ENCODE measurements around the gene OLA1. TPM values are rescaled to one million over a fixed set of nuclear protein-coding genes. Genes with fewer than 3 reads are reported as not detected.

The OLA1 gene
- polyA plus RNA-seq, 1 donor from 2014 or later, result 134 TPM

DNA sequence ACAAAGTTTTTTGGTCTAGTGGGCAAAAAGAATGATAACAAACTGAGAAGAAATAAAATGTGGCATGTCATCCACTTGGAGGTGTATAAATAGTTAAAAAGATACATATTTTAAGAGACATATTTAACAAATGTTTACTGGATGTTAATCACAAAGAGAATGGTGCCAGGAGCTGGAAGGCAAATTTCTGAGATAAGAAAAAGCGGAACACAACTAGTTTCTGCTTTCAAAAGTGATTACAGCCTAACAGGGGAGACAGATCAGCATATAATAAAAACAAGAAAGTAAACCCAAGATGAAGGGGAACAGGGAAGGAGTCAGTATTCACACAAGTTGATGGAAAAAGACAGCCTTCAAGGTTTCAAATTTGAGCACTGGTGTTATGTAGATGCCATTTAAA, 91.3 kb downstream of the OLA1 start:
- H3K9me2 ChIP-seq (ENCODE audit: insufficient read depth, low read length), result no peaks in the 10 kb centered on the region
- no peaks in the 10 kb centered on the region for H3K9me3 ChIP-seq (ENCODE audit: low read length)
- H3K9ac ChIP-seq (ENCODE audit: low read length), result no peak overlapping the region
- H4K20me1 ChIP-seq (ENCODE audit: insufficient read depth), result no peaks in the 10 kb centered on the region
- H3K27ac ChIP-seq (ENCODE audit: low read length), result no peak overlapping the region
- H3K4me3 ChIP-seq (ENCODE audit: low read length), result no peak overlapping the region
- TF ChIP-seq MXI1 (conservative IDR thresholded peaks at IDR 0.05; ENCODE audit: poor library complexity, severe bottlenecking) (no peak), EZH2 (IDR thresholded peaks at IDR 0.05; ENCODE audit: borderline replicate concordance, insufficient read depth, low read length, poor library complexity, severe bottlenecking) (no peak), RAD21 (conservative IDR thresholded peaks at IDR 0.05) (no peak), POLR2AphosphoS5 (IDR thresholded peaks at IDR 0.05) (no peak)
- H3K27me3 ChIP-seq (ENCODE audit: insufficient read depth, low read depth, low read length), result no peaks in the 10 kb centered on the region
- H2AFZ ChIP-seq (ENCODE audit: low read depth, low read length), result no peak overlapping the region
- H3F3A ChIP-seq (ENCODE audit: insufficient read depth, low read length, poor library complexity, severe bottlenecking), result no peaks in the 10 kb centered on the region
- no peak overlapping the region for H3K4me2 ChIP-seq (ENCODE audit: low read length)
- peaks cover 14% of the 10 kb centered on the region for H3K79me2 ChIP-seq (replicated peaks; ENCODE audit: insufficient read depth, low read length)
- H3K36me3 ChIP-seq (ENCODE audit: insufficient read depth, low read length), result no peaks in the 10 kb centered on the region

DNA sequence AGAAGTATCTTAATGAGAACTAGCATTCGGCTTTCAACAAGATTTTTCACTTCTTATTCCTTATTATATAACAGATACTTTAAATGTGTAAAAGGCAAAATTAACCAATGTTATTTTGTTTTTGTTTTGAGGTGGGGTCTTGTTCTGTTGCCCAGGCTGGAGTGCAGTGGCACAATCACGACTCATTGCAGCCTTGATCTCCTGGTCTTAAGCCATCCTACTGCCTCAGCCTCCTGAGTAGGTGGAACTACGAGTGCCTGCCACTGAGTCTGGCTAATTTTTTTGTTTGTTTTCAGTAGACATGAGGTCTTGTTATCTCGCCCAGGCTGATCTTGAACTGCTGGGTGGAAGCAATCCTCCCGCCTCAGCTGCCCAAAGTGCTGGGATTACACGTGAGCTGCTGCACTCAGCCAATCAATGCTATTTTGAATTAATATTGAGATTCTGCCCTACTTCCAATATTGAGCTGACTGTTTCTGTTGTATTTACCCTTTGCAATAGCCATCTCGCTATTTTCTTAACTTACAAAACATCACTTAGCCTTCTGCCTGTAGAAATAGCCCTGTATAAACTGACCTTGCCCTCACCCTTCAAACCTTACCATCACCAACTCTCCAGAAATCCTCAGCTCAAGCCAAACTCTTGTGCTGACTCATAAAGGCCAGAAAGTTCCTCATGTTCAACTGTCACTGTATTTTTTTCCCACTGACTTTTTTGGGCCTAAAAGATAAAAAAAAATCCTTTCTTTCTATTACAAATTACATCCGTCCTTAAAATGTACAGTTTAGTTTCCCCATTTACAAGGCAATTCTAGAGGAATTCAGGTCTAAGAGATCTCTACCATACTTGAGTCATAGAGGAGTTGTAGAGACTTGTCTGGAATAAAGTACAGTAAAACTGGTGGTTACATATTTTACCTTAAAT, 94.3 kb downstream of the OLA1 start:
- no peaks in the 10 kb centered on the region for H3K9me3 ChIP-seq (ENCODE audit: low read length)
- peaks cover 13% of the 10 kb centered on the region for H3K79me2 ChIP-seq (replicated peaks; ENCODE audit: insufficient read depth, low read length)
- no peak overlapping the region for H2AFZ ChIP-seq (ENCODE audit: low read depth, low read length)
- H3K9ac ChIP-seq (ENCODE audit: low read length), result no peak overlapping the region
- TF ChIP-seq SMC3 (conservative IDR thresholded peaks at IDR 0.05; ENCODE audit: poor library complexity), result no peak
- TF ChIP-seq, protein P1, sequence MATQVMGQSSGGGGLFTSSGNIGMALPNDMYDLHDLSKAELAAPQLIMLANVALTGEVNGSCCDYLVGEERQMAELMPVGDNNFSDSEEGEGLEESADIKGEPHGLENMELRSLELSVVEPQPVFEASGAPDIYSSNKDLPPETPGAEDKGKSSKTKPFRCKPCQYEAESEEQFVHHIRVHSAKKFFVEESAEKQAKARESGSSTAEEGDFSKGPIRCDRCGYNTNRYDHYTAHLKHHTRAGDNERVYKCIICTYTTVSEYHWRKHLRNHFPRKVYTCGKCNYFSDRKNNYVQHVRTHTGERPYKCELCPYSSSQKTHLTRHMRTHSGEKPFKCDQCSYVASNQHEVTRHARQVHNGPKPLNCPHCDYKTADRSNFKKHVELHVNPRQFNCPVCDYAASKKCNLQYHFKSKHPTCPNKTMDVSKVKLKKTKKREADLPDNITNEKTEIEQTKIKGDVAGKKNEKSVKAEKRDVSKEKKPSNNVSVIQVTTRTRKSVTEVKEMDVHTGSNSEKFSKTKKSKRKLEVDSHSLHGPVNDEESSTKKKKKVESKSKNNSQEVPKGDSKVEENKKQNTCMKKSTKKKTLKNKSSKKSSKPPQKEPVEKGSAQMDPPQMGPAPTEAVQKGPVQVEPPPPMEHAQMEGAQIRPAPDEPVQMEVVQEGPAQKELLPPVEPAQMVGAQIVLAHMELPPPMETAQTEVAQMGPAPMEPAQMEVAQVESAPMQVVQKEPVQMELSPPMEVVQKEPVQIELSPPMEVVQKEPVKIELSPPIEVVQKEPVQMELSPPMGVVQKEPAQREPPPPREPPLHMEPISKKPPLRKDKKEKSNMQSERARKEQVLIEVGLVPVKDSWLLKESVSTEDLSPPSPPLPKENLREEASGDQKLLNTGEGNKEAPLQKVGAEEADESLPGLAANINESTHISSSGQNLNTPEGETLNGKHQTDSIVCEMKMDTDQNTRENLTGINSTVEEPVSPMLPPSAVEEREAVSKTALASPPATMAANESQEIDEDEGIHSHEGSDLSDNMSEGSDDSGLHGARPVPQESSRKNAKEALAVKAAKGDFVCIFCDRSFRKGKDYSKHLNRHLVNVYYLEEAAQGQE (IDR thresholded peaks at IDR 0.05; ENCODE audit: borderline replicate concordance), result no peak
- TF ChIP-seq EP300 (conservative IDR thresholded peaks at IDR 0.05; ENCODE audit: poor library complexity, severe bottlenecking), result no peak
- no peak for TF ChIP-seq TAF1 (IDR thresholded peaks at IDR 0.05; ENCODE audit: low read depth)
- TF ChIP-seq EZH2 (IDR thresholded peaks at IDR 0.05; ENCODE audit: borderline replicate concordance, insufficient read depth, low read length, poor library complexity, severe bottlenecking), result no peak
- no peak for TF ChIP-seq RAD21 (conservative IDR thresholded peaks at IDR 0.05)
- no peak overlapping the region for H3K27ac ChIP-seq (ENCODE audit: low read length)
- no peaks in the 10 kb centered on the region for H3K9me2 ChIP-seq (ENCODE audit: insufficient read depth, low read length)
- no peak overlapping the region for H3K4me2 ChIP-seq (ENCODE audit: low read length)
- no peaks in the 10 kb centered on the region for H3K36me3 ChIP-seq (ENCODE audit: insufficient read depth, low read length)
- H3K4me3 ChIP-seq (ENCODE audit: low read length), result no peak overlapping the region
- H3F3A ChIP-seq (ENCODE audit: insufficient read depth, low read length, poor library complexity, severe bottlenecking), result no peaks in the 10 kb centered on the region
- H3K27me3 ChIP-seq (ENCODE audit: insufficient read depth, low read depth, low read length), result no peaks in the 10 kb centered on the region
- H4K20me1 ChIP-seq (ENCODE audit: insufficient read depth), result no peaks in the 10 kb centered on the region

DNA sequence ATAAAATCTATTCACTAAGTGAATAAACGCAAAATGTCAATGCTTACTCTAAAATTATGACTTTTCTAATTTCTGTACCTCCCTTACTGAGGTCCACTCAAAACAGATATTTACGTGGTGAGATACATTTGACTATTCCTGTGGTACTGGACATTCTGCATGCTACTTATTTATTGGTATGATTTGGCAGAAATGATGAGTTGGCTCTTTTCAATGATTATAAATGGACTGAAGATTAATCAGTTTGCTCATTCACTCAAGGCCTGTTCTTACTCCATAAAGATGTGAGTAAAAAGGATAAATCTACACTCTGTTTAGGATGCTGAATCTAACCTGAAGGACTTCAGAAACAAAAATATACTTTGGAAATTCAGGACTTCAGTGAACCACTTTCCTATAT, 98.8 kb downstream of the OLA1 start:
- peaks cover 8% of the 10 kb centered on the region for H3K79me2 ChIP-seq (replicated peaks; ENCODE audit: insufficient read depth, low read length)
- no peaks in the 10 kb centered on the region for H3K36me3 ChIP-seq (ENCODE audit: insufficient read depth, low read length)
- no peak overlapping the region for H3K4me3 ChIP-seq (ENCODE audit: low read length)
- no peaks in the 10 kb centered on the region for H3F3A ChIP-seq (ENCODE audit: insufficient read depth, low read length, poor library complexity, severe bottlenecking)
- no peak overlapping the region for H3K27ac ChIP-seq (ENCODE audit: low read length)
- H3K27me3 ChIP-seq (ENCODE audit: insufficient read depth, low read depth, low read length), result no peaks in the 10 kb centered on the region
- H3K9me3 ChIP-seq (ENCODE audit: low read length), result no peaks in the 10 kb centered on the region
- no peaks in the 10 kb centered on the region for H4K20me1 ChIP-seq (ENCODE audit: insufficient read depth)
- H3K9ac ChIP-seq (ENCODE audit: low read length), result no peak overlapping the region
- H3K4me2 ChIP-seq (ENCODE audit: low read length), result no peak overlapping the region
- H2AFZ ChIP-seq (ENCODE audit: low read depth, low read length), result no peak overlapping the region
- no peaks in the 10 kb centered on the region for H3K9me2 ChIP-seq (ENCODE audit: insufficient read depth, low read length)
- TF ChIP-seq POLR2AphosphoS5 (IDR thresholded peaks at IDR 0.05) (no peak), EZH2 (IDR thresholded peaks at IDR 0.05; ENCODE audit: borderline replicate concordance, insufficient read depth, low read length, poor library complexity, severe bottlenecking) (no peak), EP300 (conservative IDR thresholded peaks at IDR 0.05; ENCODE audit: poor library complexity, severe bottlenecking) (no peak), MXI1 (conservative IDR thresholded peaks at IDR 0.05; ENCODE audit: poor library complexity, severe bottlenecking) (no peak), RAD21 (conservative IDR thresholded peaks at IDR 0.05) (no peak), SMC3 (conservative IDR thresholded peaks at IDR 0.05; ENCODE audit: poor library complexity) (no peak), TAF1 (IDR thresholded peaks at IDR 0.05; ENCODE audit: low read depth) (no peak)
- TF ChIP-seq, protein P1 (IDR thresholded peaks at IDR 0.05; ENCODE audit: borderline replicate concordance), result no peak
- TF ChIP-seq, protein P2, sequence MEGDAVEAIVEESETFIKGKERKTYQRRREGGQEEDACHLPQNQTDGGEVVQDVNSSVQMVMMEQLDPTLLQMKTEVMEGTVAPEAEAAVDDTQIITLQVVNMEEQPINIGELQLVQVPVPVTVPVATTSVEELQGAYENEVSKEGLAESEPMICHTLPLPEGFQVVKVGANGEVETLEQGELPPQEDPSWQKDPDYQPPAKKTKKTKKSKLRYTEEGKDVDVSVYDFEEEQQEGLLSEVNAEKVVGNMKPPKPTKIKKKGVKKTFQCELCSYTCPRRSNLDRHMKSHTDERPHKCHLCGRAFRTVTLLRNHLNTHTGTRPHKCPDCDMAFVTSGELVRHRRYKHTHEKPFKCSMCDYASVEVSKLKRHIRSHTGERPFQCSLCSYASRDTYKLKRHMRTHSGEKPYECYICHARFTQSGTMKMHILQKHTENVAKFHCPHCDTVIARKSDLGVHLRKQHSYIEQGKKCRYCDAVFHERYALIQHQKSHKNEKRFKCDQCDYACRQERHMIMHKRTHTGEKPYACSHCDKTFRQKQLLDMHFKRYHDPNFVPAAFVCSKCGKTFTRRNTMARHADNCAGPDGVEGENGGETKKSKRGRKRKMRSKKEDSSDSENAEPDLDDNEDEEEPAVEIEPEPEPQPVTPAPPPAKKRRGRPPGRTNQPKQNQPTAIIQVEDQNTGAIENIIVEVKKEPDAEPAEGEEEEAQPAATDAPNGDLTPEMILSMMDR (IDR thresholded peaks at IDR 0.05; ENCODE audit: poor library complexity, severe bottlenecking), result no peak
